HCT116 (cell line): ENCODE results near the gene MTPN. TPM values are rescaled to one million over a fixed set of nuclear protein-coding genes. Genes with fewer than 3 reads are reported as not detected.

ENCODE experiments used
- ATAC-seq: fragments of 200-7000 bp; cut with Tn5 transposase; 2 replicates; pipeline ENCODE4 v1.9.1; 2020; ENCODE audit warnings: mild to moderate bottlenecking, moderate library complexity
- BruUV-seq: library from RNA; stranded (reverse); fragments of 400-500 nt; replicated peaks from 2 replicates; lab custom pipeline; 2021; lab: Mats Ljungman, UMichigan
- CTCF ChIA-PET: fragments of 300-600 bp; sonication (Branson Sonifier 250); formaldehyde crosslinking; loops from one replicate; lab custom pipeline; 2021; ENCODE audit warnings: antibody characterized with exemption; lab: Charles Lee
- POLR2A ChIA-PET: fragments of 300-600, 350-600 bp; sonication (Branson Sonifier 250); formaldehyde crosslinking; loops from one replicate; lab custom pipeline; 2021; ENCODE audit warnings: antibody characterized with exemption; lab: Charles Lee
- RAD21 ChIA-PET, 2 experiments: fragments of 300-600 bp; sonication (Branson Sonifier 250); formaldehyde crosslinking; loops; one replicate each; lab custom pipeline; 2023; ENCODE audit warnings: low total read pairs in 2 of 2; ENCODE audit not compliant: uncharacterized antibody in 2 of 2, unreplicated experiment in 2 of 2, low non-redundant PET in 1 of 2; lab: Charles Lee
- DNase-seq: peaks from one replicate; pipeline ENCODE4 v3.0.0-alpha.2; 2010; ENCODE audit warnings: low read depth, low spot score
- H2AFZ ChIP-seq: fragments of 200-600 bp; shearing (Covaris generic), sonication (generic); 2 replicates; pipeline ENCODE4 v1.6.1; 2017; ENCODE audit warnings: low read depth, mixed run types, mixed read lengths, antibody characterized with exemption, low read length; ENCODE audit not compliant: poor library complexity, severe bottlenecking
- H3K27ac ChIP-seq: 2 replicates; pipeline ENCODE4 v1.5.1; 2012; ENCODE audit warnings: low read depth, low read length
- H3K27me3 ChIP-seq: fragments of 200-600 bp; sonication (generic); 2 replicates; pipeline ENCODE4 v1.6.1; 2016; ENCODE audit warnings: mixed run types, low read length, mixed read lengths; ENCODE audit not compliant: insufficient read depth
- H3K36me3 ChIP-seq, 2 experiments: fragments of 200-500 bp in 1 of 2; fragments of 200-600 bp in 1 of 2; sonication (Bioruptor generic) in 1 of 2; sonication (generic) in 1 of 2; 2 replicates each; pipeline versions ENCODE4 v1.5.1 to v1.6.1; 2014 to 2016; ENCODE audit warnings: low read length in 2 of 2, inconsistent platforms in 1 of 2, mixed read lengths in 1 of 2, mixed run types in 1 of 2; ENCODE audit not compliant: insufficient read depth in 2 of 2, control insufficient read depth in 1 of 2
- H3K4me1 ChIP-seq, 2 experiments: fragments of 200-600 bp in 1 of 2; sonication (generic) in 1 of 2; 2 replicates each; pipeline versions ENCODE4 v1.5.1 to v1.6.1; 2012 to 2017; ENCODE audit warnings: low read length in 2 of 2, inconsistent platforms in 1 of 2, mild to moderate bottlenecking in 1 of 2, mixed read lengths in 1 of 2, mixed run types in 1 of 2, moderate library complexity in 1 of 2; ENCODE audit not compliant: insufficient read depth in 2 of 2, control insufficient read depth in 1 of 2
- H3K4me2 ChIP-seq: fragments of 200-600 bp; sonication (generic); 2 replicates; pipeline ENCODE4 v1.6.1; 2017; ENCODE audit warnings: mixed run types, low read length, mixed read lengths
- H3K4me3 ChIP-seq, 2 experiments: fragments of 200-600 bp in 1 of 2; sonication (generic) in 1 of 2; replicated peaks in 1 of 2; 2 replicates each; pipeline ENCODE4 v1.5.1; 2011 to 2016; ENCODE audit warnings: low read length in 2 of 2, control low read depth in 1 of 2, low read depth in 1 of 2, mild to moderate bottlenecking in 1 of 2, mixed read lengths in 1 of 2, mixed run types in 1 of 2
- H3K79me2 ChIP-seq: fragments of 200-600 bp; sonication (generic); 2 replicates; pipeline ENCODE4 v1.6.1; 2017; ENCODE audit warnings: mild to moderate bottlenecking, mixed run types, low read length, moderate library complexity, mixed read lengths; ENCODE audit not compliant: insufficient read depth
- H3K9ac ChIP-seq: fragments of 200-600 bp; sonication (generic); 2 replicates; pipeline ENCODE4 v1.6.1; 2016; ENCODE audit warnings: low read length, mixed read lengths
- H3K9me2 ChIP-seq: fragments of 200-600 bp; sonication (generic), shearing (Covaris generic); 2 replicates; pipeline ENCODE4 v1.6.1; 2017; ENCODE audit warnings: mixed run types, mild to moderate bottlenecking, moderate library complexity; ENCODE audit not compliant: insufficient read depth
- H3K9me3 ChIP-seq, 2 experiments: fragments of 200-500 bp in 1 of 2; fragments of 200-600 bp in 1 of 2; sonication (Bioruptor generic) in 1 of 2; sonication (generic) in 1 of 2; 2 replicates each; pipeline ENCODE4 v1.6.1; 2014 to 2017; ENCODE audit warnings: low read length in 2 of 2, mixed read lengths in 2 of 2, inconsistent platforms in 1 of 2, low read depth in 1 of 2, mild to moderate bottlenecking in 1 of 2, mixed run types in 1 of 2, moderate library complexity in 1 of 2; ENCODE audit not compliant: control insufficient read depth in 1 of 2, insufficient read depth in 1 of 2
- H4K20me1 ChIP-seq: fragments of 200-600 bp; sonication (generic), shearing (Covaris generic); 2 replicates; pipeline ENCODE4 v1.6.1; 2017; ENCODE audit warnings: mixed run types, mild to moderate bottlenecking, moderate library complexity; ENCODE audit not compliant: insufficient read depth
- ATF3 ChIP-seq: IDR thresholded peaks from 2 replicates; pipeline ENCODE4 v1.6.1; 2012
- EGR1 ChIP-seq: IDR thresholded peaks from 2 replicates; pipeline ENCODE4 v1.6.1; 2012; ENCODE audit warnings: low read depth
- ELF1 ChIP-seq: IDR thresholded peaks from 2 replicates; pipeline ENCODE4 v1.6.1; 2012; ENCODE audit warnings: low read depth, borderline replicate concordance
- EZH2 ChIP-seq: fragments of 200-600 bp; sonication (generic); IDR thresholded peaks from 2 replicates; pipeline ENCODE4 v1.6.1; 2017; ENCODE audit warnings: antibody characterized with exemption, mixed run types
- FOSL1 ChIP-seq: IDR thresholded peaks from 2 replicates; pipeline ENCODE4 v1.6.1; 2012; ENCODE audit warnings: low read depth
- POLR2A ChIP-seq: IDR thresholded peaks from 2 replicates; pipeline ENCODE4 v1.7.0; 2011; ENCODE audit warnings: borderline replicate concordance; ENCODE audit not compliant: insufficient read depth, insufficient read length; ENCODE audit errors: extremely low read depth
- POLR2AphosphoS5 ChIP-seq: IDR thresholded peaks from 2 replicates; pipeline ENCODE4 v1.6.1; 2011; ENCODE audit warnings: mild to moderate bottlenecking, low read depth, low read length, moderate library complexity
- REST ChIP-seq: IDR thresholded peaks from 2 replicates; pipeline ENCODE4 v1.6.1; 2012; ENCODE audit warnings: low read depth
- SP1 ChIP-seq: IDR thresholded peaks from 2 replicates; pipeline ENCODE4 v1.6.1; 2012; ENCODE audit warnings: low read depth
- TCF7L2 ChIP-seq: IDR thresholded peaks from 2 replicates; pipeline ENCODE4 v1.7.0; 2011; ENCODE audit warnings: borderline replicate concordance, inconsistent platforms; ENCODE audit not compliant: insufficient read depth, insufficient read length; ENCODE audit errors: extremely low read depth
- YY1 ChIP-seq: IDR thresholded peaks from 2 replicates; pipeline ENCODE4 v1.6.1; 2011; ENCODE audit warnings: low read length, low read depth, moderate library complexity, mild to moderate bottlenecking; ENCODE audit not compliant: insufficient replicate concordance; ENCODE audit errors: extremely low read depth
- ZBTB33 ChIP-seq: IDR thresholded peaks from 2 replicates; pipeline ENCODE4 v1.6.1; 2011; ENCODE audit warnings: mild to moderate bottlenecking, low read length, moderate library complexity; ENCODE audit not compliant: insufficient replicate concordance; ENCODE audit errors: extremely low read depth
- ZNF274 ChIP-seq: fragments of 200-500 bp; sonication (Bioruptor generic); IDR thresholded peaks from 2 replicates; pipeline ENCODE4 v1.6.1; 2014; ENCODE audit warnings: mild to moderate bottlenecking, low read depth, low read length, inconsistent platforms
- intact Hi-C: fragments of 100-400 bp; cut with micrococcal nuclease; formaldehyde crosslinking; loops from 2 replicates; pipeline ENCODE4 v1.10.0; 2022
- total RNA-seq: library from RNA; stranded (reverse); gene quantifications from one replicate; pipeline ENCODE4 v1.2.1, GENCODE V29; 2021; ENCODE audit not compliant: unreplicated experiment

MTPN gene
- total RNA-seq, 1 experiment from 2014 or later = 152 TPM

- Histone ChIP-seq H3K79me2 (no peaks in the 10 kb centered on the region), H3K27me3 (peaks cover 20% of the 10 kb centered on the region), H2AFZ (no peak overlapping the region), H3K9me2 (no peaks in the 10 kb centered on the region), H3K4me3 (no peak overlapping the region), H4K20me1 (no peaks in the 10 kb centered on the region), H3K27ac (no peak overlapping the region), H3K36me3 (no peaks in the 10 kb centered on the region), H3K9ac (no peak overlapping the region), H3K4me1 (no peaks in the 10 kb centered on the region), H3K4me2 (no peak overlapping the region), H3K9me3 (no peaks in the 10 kb centered on the region)
- BruUV-seq = no TSS peak
- TF ChIP-seq ELF1 = no peak
- no peak for TF ChIP-seq TCF7L2
- no peak for TF ChIP-seq FOSL1
- no peak for TF ChIP-seq ZBTB33
- no peak for TF ChIP-seq REST
- no peak for TF ChIP-seq EGR1
- no peak for TF ChIP-seq SP1
- TF ChIP-seq ZNF274 = no peak
- TF ChIP-seq ATF3 = no peak
- no peak for TF ChIP-seq YY1
- TF ChIP-seq EZH2 = no peak
- TF ChIP-seq POLR2A = no peak
- TF ChIP-seq POLR2AphosphoS5 = no peak
- DNase-seq = no peak
- intact Hi-C loops = no loop called here
- ChIA-PET CTCF (no interaction called here), POLR2A (no interaction called here), RAD21 (no interaction called here)
- ATAC-seq = no peak
Measured at GRCh38 chr7:136020556-136020955, 43.4 kb upstream of the MTPN start.
